Stimulated activated CD8-positive, alpha-beta memory T cell treated with anti-CD3 and anti-CD28 coated beads, Interleukin-12 subunit alpha, Interleukin-12 subunit beta, amount 100 ng/mL, for 24 hours (primary cell): ENCODE results near the gene IKZF1.

Experiments
- DNase-seq: peaks from one replicate; pipeline ENCODE4 v3.0.0-alpha.2; 2020; ENCODE audit errors: extremely low read depth

Gene IKZF1

DNA sequence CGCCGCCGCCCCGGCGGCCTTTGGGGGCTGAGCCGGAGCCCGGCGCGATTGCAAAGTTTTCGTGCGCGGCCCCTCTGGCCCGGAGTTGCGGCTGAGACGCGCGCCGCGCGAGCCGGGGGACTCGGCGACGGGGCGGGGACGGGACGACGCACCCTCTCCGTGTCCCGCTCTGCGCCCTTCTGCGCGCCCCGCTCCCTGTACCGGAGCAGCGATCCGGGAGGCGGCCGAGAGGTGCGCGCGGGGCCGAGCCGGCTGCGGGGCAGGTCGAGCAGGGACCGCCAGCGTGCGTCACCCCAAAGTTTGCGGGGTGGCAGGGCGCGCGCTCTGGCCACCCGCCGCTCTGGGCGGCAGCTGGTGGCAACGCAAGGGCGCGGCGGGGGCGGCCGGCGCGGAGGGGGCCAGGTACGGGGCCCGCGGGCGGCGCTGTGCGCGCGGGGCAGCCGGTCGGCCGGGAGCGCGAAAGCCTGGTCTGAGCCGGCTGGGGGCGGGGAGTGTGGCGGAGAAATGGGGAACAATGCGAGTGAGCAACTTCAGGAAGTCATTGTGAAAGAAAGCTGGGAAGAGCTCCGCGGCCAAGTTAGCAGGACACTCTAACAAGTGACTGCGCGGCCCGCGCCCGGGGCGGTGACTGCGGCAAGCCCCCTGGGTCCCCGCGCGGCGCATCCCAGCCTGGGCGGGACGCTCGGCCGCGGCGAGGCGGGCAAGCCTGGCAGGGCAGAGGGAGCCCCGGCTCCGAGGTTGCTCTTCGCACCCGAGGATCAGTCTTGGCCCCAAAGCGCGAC lies at the start of gene IKZF1:
IKZF1 (plus strand) TSS at position 588 of the 782 bp plus-strand sequence. CDS start 14,346 bp downstream, outside the sequence.
- DNase-seq = no peak

DNA sequence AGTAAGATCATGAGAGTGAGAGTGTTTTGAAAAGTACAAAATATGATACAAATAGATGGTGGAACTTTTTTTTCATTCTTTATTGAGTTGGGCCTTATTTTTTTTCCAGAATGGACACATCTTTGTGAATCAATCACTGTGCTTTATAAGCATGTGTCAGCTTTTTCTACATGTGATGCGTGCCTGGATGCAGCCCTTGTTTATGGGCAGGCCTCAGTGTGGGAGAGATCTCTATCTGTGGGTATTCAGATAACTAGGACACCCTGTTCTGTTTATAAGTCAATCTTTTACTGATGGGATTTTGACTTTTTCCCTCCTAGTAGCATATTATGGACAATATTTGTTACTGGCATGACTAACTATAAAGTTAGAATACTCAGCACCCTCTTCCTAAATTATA lies 42.9 kb upstream of the IKZF1 start:
- no peak for DNase-seq

DNA sequence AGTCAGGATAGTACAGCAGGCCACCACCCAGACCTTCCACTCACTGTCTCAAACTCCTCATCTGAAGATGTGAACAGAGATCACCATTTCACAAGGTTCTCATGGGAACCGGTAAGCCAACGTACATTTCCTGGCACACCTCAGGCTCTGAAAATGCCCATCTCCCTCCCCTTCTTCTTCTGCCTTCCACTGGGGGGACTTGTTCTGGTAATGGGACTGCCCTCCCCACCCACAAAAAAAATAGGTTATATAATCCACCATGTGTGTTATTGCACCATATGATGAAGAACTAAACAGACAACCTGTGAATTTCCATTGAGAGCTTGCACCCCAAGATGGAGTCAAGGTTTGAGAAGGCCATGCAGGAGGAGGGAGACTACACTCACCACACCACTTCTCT lies 42.1 kb upstream of the IKZF1 start:
- DNase-seq = no peak

DNA sequence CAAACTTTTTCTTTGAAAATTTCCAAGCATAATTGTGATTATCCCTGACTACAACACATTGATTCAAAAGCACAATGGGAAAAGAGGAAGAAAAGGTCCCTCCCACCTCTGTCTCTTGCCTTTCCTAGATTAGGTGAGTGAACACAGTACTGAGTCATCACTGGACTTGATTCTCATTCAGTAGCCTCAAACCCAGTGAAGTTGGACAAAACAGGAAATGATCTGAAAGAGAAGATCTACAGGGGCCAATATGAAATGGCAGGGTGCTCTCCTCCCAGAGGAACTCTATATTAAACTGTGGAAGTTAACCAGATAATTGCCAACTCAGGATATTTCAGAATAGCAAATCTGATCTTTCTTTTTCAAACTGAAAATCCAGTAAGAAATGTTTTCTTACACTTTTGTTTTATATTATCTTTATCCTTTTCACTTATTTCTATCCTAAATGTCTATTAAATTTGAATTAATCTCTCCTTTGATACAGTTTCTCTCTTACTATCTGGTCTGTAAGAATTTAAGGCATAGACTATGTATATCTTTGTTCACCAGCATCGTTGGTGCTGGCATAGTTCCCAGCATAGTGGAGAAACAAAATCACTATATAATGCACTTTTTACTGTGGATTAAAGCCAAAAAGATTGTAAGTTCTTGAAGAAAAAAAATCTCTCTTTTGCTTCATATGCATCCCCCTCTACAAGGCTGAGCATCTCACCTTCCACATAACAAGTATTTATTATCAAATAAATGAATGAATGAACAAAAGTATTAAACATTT lies 41.4 kb upstream of the IKZF1 start:
- DNase-seq = no peak

DNA sequence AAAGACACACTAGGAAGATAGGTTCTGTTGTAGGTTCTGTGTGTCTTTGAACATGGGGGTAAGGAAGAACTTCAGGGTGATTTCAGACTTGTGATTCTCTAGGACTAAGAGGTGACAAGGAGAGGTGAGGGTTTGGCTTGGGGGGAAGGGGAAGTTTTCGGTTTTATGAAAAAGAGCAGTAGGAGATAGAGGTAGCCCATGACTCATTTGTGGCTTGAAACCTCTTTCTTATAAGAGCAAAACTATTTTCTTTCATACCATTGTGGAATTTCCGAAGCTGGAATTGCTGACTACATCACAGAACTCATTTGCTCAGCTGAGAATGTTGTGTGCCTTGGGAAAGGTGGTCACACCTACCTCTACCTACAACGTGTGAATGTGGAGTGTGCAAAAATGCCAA lies 39.6 kb upstream of the IKZF1 start:
- no peak for DNase-seq

DNA sequence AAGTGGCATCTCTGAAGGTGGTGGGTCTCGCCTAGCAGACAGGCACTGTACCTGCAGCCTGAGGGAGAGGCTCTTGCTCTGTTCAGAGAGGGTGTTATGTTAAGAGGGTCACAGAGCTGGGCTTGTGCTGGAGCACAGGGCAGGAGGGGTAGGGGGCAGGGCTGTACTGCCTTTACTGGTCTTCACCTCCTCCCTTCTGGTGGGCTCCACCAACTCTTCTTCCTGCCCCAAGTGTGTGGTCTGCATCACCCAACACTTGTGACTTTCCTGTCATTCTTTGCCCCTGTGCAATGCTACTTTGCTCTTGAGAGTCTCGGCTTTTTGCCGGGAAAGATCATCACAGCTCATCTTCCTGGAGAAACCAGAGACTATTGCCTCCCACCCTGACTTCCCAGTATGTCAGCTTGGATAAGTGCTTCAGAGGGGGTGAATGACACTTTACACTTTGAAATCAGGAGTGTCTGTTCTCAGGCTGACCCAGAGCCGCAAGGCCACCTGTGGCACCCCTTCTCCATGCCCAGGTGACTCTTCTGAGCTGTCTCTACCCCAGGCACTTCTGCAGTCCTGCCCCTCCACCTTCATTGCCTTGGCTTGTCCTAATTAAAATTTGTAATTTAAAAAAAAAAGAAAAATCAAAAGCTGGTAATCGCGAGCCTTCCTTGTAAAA lies 38.4 kb upstream of the IKZF1 start:
- DNase-seq = no peak

DNA sequence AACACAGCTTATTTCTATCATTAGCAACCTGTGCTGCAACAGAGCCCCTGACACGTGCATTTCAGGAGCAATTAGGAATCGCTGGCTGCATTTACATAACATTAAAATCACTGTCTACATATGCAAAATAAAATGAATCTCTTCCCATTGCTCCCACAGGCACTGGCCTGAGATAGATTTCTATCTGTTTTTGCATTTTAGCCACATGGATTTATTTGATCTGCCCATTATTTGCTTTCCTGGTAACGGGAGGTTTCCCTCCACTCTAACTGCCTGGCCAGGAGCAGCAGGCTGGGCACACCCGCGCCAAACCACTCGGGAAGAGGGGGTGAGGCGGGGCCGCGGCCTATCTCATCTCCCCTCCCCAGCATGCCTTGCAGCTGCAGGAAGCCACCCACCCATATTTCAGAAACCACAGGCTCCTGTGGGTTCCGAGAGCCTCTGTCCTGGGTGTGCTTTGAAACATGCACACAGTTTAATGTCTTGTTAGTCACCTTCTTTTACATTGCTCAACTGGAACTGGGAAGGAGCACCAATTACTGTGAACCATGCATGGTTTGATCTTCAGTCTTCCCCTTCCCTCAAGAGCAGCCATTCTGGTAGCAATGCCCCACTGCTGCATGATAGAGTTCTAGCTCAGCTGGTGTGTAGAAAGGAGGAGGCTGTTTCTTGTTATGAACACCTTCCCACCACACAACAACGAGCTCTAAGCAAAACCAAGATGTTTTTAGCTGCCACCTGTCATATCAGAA lies 37.7 kb upstream of the IKZF1 start:
- peak; percentile 53 for DNase-seq

DNA sequence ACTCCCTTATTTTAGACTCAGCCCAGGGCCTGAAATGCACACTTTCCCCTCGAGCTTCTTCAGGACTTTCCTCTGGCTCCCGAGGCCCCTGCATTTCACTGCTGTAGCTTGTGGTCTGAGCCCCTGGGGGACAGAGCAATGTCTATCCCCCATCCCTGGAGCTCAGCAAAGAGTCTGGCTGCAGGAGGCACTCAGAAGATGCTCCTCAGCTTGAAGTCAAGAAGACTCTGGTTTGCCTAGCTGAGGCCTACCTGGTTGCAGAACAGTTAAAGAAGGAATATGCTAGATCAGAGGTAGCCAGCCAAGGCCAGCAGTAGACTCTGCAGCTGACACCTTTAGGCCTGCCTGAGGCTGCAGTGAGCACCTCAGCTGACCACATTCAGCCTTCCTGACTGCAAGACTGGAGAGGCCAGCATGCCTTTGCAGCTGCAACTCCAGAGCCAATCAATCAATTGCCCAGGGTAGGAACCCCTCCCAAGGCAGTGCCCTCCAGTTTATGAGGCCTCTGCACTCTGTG lies 36.9 kb upstream of the IKZF1 start:
- no peak for DNase-seq

DNA sequence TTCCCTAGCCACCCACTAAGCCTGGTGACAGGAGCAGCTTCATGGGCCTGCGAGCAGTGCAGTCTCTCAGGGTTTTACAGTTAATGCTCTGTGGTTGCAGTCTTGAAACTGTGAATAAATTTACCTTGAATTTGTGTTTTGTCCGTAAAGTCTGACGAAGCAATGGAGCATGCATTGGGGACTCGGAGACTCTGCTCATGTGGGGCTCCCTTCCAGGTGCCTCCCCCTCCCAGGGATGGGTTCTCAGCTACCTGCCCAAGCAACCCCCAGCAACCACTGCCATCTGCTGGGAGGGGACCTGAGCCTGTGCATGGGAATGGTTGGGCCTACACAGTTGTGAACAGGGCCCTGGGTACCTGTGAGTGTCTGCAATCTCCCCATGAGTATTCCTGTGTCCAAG lies 36.3 kb upstream of the IKZF1 start:
- DNase-seq = no peak

DNA sequence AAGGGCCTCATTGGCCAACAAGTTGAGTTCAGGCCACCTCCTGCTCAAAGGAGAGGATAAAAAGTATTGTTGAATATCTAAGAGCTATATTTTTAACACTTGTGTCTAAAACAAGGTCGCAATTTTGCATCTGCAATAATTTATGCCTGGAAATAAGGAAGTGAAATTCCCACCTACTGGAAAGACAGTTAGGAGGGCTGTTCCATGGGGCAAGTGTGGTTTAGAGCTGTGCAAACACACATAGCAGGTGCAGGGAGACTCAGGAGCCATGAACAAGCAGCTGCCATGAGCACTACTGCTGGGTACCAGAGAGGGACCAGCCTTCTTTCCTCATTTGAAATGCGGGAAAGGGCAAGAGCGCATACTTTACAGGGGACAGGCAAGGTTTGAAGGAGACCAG lies 35.5 kb upstream of the IKZF1 start:
- DNase-seq = no peak

DNA sequence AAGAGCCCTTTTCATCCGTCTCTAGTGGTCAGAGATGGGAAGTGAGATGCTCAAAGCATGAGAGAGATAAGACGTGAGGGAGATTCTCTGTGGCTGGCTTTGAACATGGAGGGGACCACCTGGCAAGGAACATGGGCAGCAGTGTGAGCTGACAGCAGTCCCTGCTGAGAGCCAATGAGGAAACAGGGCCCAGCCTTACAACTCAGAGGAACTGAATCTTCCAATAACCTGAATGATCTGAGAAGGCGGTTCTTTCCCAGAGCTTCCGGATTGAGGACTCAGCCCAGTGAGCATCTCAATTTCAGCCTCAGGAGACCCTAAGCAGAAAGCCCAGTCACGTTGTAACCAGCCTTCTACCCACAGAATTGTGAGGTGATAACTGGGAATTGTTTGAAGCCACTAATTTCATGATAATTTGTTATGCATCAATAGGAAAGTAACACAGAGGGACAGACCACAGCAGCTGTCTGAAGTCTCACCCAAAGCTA lies 33.9 kb upstream of the IKZF1 start:
- DNase-seq = no peak

DNA sequence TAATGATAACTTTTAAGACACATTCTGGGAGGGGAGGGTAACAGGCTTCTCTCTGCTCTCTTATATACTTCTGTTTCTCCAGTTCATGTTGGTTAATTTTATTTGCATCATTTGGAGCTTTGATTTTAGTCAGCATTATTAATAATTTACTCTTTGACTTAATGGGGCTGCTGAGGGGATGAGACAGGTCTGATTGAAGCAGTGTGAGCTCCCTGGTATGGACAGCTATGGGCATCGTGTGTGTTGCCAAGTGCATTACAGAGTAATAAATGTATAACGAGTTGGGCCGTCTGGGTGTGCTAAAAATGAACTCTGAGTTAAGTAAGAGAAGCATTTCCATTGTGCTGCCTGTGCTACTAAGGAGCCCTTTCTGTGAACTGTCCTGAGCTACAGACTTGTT lies 31.7 kb upstream of the IKZF1 start:
- no peak for DNase-seq

DNA sequence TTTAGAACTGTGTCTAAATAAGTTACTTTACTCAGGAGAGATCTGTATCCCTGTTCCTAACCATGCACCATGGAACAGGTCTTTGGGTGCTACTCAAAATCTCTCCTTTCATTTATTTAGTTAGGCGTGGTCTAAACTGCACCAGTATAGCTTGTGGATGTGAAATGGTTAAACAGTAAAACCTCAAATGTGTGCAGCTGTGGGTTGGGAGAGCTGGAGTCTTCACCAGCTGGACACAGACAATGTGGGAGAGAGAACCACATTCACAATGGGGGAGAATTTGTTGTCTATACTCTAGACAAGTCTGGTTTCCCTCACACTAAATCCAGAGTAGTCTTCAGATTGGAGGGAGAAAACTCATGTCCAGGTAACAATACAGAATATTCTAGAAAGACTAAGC lies 31.2 kb upstream of the IKZF1 start:
- no peak for DNase-seq

DNA sequence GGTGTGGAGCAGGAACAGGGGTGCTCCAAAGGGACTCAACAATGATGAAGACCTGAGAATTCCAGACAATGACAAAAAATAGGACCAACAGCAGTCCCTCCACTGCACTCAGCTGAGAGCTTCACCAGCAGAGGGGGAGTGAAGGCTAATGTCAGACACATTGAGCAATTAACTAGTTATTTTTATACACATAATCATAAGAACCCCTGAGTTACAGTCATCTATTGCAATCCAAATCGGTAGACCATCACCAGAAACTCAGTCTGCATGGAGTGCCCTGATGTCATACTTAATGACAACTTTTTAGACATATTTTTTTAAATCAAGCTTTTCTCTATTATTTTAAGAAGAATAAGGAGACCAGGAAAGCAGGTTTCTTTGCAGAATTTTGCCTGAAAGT lies 30.6 kb upstream of the IKZF1 start:
- no peak for DNase-seq

DNA sequence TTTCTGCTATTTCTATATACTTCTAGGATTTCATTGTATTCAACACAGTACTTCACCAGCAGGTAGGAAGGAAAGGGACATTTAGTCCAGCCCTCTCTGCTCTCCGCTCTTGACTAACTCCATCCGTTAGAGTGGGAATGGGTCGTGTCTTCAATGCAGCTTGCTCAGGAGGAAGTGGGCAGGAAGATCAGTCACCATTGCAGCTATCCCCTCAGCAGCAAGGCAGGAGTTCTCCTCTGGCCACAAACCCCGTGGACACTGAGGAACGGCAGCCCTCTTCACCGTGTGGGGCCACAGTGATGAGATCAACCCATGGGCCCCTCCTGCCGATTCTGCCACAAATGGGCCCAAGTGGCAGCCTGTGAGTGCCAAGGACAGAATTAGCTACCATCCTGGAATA lies 30.2 kb upstream of the IKZF1 start:
- DNase-seq = no peak

DNA sequence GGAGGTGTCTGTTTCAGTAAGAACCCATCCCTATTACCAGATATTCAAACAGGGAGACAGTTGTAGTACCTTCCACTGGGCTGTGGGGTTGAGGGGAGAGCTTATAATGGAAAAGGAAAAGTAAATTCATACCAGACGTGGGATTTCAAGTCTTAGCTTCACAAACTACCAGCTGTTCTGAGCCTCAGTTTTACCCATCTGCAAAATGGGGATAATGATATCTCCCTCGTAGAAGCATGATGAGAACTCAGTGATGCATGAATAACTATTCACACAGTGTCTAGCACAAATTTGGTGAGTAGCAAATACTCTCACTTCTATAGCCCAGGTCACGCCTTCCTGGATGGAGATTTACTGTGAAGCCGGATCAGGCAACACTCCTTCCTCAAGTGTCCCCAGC lies 29.1 kb upstream of the IKZF1 start:
- no peak for DNase-seq

DNA sequence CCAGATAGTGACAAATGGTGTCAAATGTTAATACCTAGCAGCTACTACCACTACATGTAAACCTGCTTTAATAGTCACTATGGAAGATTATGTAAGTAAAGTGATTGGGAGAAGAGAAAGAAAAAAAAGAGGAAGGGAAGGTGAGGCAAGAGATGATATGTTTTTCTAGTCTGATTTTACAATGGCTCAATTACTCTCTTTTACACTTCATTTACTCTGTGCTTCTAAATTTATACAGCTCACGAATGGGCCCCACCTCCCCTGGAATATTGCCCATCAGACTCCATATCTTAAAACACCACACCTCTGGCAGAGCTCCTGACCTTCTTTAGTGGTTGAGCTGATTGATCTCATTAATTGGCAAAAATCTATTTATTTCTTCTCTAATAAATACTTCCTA lies 28.0 kb upstream of the IKZF1 start:
- DNase-seq = no peak

DNA sequence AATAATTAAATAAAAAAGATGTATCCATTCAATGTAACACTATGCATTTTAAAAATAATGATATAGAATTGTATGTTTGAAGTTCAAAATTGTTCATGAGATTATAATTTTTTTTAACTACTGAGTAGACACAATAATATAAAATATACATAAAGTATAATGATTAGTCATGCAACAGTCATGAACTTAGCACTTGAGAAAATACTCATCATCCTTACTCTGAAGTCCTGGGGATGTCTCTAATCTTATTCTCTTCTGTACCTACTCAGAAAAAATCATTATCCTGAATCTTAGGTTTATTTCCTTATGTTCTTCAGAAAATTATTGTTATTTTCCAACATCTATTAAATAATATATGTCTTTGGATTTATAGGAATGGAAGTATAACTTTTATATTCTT lies 26.4 kb upstream of the IKZF1 start:
- no peak for DNase-seq

DNA sequence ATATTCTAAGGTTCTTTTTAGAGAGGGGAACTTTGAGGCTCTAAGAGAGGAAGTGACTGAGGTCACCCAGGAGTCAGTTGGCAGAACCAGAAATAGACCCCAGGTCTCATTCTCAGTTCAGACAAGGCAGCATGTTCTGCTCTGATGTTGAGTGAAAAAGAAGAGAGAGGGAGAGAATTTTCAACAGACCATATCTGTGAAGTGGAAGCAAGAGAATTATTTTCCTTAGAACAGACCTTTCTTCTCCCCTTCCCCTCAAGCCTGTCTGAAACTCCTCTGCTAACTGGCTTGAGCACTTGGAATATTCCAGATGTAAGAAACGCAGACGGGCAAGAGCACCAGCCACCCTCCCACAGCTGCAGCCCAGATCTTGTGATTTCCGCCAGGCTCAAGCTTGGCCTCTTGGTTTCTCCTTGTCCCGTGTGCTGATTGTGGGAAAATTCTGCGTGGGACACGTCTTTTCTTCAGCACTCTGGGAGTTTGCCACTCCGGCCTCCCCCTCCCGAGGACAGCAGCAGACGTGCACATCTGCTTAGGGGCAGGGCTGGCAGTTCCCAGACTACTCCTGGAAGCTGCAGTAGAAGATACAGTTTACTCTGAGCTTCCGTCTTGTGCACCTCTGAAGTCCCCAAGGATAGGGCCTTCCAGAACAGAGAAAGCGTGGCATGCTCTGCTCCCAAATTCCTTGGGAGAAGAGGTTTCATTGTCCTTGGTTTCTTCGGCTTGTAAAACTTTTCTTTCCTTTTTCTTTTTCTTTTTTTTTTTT lies 22.7 kb upstream of the IKZF1 start:
- DNase-seq = no peak

DNA sequence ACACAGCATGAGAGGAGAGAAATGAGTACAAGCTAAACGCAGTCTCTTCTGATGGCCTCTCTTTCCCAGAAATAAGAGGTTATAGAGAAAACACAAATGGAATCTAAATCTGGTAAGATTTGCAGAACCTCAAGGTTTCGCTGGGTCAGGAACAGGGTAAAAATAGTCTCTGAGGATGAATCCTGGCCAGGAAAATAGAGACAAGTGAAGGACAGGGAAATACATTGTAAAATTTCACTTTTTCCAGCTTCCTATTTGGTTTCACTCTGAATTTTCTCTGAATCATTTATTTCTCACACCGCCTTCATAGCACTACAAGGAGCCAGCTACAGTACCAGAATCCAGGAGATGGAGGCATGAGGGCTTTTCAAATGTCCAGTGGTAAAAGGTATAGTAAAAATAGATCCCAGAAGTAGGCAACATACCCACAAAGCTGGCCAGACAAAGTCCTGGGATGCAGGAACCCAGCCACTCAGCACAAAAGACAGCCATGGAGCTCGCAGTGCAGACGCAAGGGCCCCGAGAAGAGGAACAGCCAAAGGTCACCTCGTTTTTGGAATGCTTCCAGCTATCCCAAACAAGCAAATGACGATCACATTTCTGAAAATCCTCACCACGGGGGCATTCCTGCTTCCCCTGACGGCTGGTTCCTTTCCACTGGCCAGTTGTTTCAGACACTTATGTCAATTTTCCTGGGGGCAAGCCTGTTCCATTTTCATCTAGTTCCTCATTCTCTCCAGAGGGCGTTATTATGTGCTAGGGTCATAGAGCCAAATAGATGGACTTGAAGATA lies 21.5 kb upstream of the IKZF1 start:
- no peak for DNase-seq
